Gastroesophageal sphincter (tissue), 3 donors: ENCODE results near the gene RAD51D.

Source experiments
- CTCF ChIP-seq, 4 experiments: fragments of 200-600 bp in 2 of 4; fragments of 450-650 bp in 2 of 4; sonication (generic) in 1 of 4; IDR thresholded peaks; one replicate each; pipeline ENCODE4 v1.5.1; 2017 to 2019; ENCODE audit warnings: antibody characterized with exemption in 4 of 4, mild to moderate bottlenecking in 2 of 4, moderate library complexity in 2 of 4
- EP300 ChIP-seq: sonication (generic); formaldehyde crosslinking; IDR thresholded peaks from one replicate; pipeline ENCODE4 v1.6.1; 2017; ENCODE audit warnings: antibody characterized with exemption, mild to moderate bottlenecking
- POLR2A ChIP-seq, 2 donors: fragments of 450-650 bp; IDR thresholded peaks; one replicate each; pipeline ENCODE4 v1.6.1; 2017; ENCODE audit warnings: antibody characterized with exemption in 2 of 2, mild to moderate bottlenecking in 2 of 2, moderate library complexity in 1 of 2
- POLR2AphosphoS5 ChIP-seq: sonication (generic); formaldehyde crosslinking; IDR thresholded peaks from one replicate; pipeline ENCODE4 v1.6.1; 2017; ENCODE audit warnings: antibody characterized with exemption

GRCh38 chr17:35135322-35135721 lies 15.7 kb upstream of the RAD51D start:
- TF ChIP-seq CTCF (IDR thresholded peaks at IDR 0.05) = no peak
- no peak for TF ChIP-seq POLR2A (IDR thresholded peaks at IDR 0.05)
- no peak for TF ChIP-seq EP300
- TF ChIP-seq POLR2AphosphoS5 = no peak
